H1 (cell line): ENCODE data around the gene SLC25A48. TPM values are rescaled to one million over a fixed set of nuclear protein-coding genes. Genes with fewer than 3 reads are reported as not detected.

Experiments
- CTCF ChIA-PET: fragments of 300-600 bp; sonication (Branson Sonifier 250); formaldehyde crosslinking; loops from one replicate; lab custom pipeline; 2021; ENCODE audit not compliant: partially characterized antibody; lab: Charles Lee
- POLR2A ChIA-PET: fragments of 300-600 bp; sonication (Branson Sonifier 250); formaldehyde crosslinking; loops from one replicate; lab custom pipeline; 2021; ENCODE audit warnings: inconsistent platforms; ENCODE audit not compliant: partially characterized antibody; lab: Charles Lee
- DNase-seq, 2 experiments: peaks; one replicate each; pipeline versions ENCODE4 v3.0.0 to v3.0.0-alpha.2; 2010 to 2022; ENCODE audit warnings: low spot score in 2 of 2, low read depth in 1 of 2, mixed read lengths in 1 of 2
- FAIRE-seq: peaks from 2 replicates; lab custom pipeline; 2011; peaks lifted over from hg19 to GRCh38; lab: Jason Lieb, UNC
- H2AFZ ChIP-seq: 2 replicates; pipeline ENCODE4 v1.8.1; 2012; ENCODE audit warnings: low read length, inconsistent platforms
- H2AK5ac ChIP-seq: 2 replicates; pipeline ENCODE4 v1.6.1; 2013; ENCODE audit warnings: low read depth, low read length
- H2BK120ac ChIP-seq: replicated peaks from 2 replicates; pipeline ENCODE3; 2013; ENCODE audit warnings: low read depth, low read length, inconsistent platforms
- H2BK12ac ChIP-seq: 2 replicates; pipeline ENCODE4 v1.6.1; 2013; ENCODE audit warnings: low read depth, low read length
- H2BK15ac ChIP-seq: 2 replicates; pipeline ENCODE4 v1.6.1; 2013; ENCODE audit warnings: low read length
- H2BK20ac ChIP-seq: 2 replicates; pipeline ENCODE4 v1.6.1; 2013; ENCODE audit warnings: low read length
- H2BK5ac ChIP-seq: 2 replicates; pipeline ENCODE4 v1.6.1; 2013; ENCODE audit warnings: low read depth, low read length
- H3K14ac ChIP-seq: 2 replicates; pipeline ENCODE4 v1.6.1; 2013; ENCODE audit warnings: inconsistent platforms; ENCODE audit not compliant: insufficient read length
- H3K18ac ChIP-seq: 2 replicates; pipeline ENCODE4 v1.6.1; 2013; ENCODE audit warnings: low read length; ENCODE audit errors: extremely low read depth
- H3K23ac ChIP-seq: 2 replicates; pipeline ENCODE4 v1.6.1; 2013; ENCODE audit warnings: inconsistent platforms; ENCODE audit not compliant: insufficient read length
- H3K23me2 ChIP-seq: 2 replicates; pipeline ENCODE4 v1.6.1; 2013; ENCODE audit warnings: low read depth, low read length
- H3K27ac ChIP-seq: 2 replicates; pipeline ENCODE4 v1.6.1; 2011; ENCODE audit warnings: low read depth, low read length, inconsistent platforms
- H3K27me3 ChIP-seq, 4 experiments: replicated peaks in 1 of 4; 1 replicate in 1 of 4; 2 replicates in 3 of 4; pipeline versions ENCODE4 v1.6.1 to v1.8.1; 2011 to 2013; ENCODE audit warnings: low read length in 3 of 4, mild to moderate bottlenecking in 3 of 4, inconsistent platforms in 2 of 4, mixed read lengths in 2 of 4, moderate library complexity in 1 of 4; ENCODE audit not compliant: control insufficient read depth in 3 of 4, insufficient read depth in 3 of 4; ENCODE audit errors: extremely low read depth in 1 of 4
- H3K36me3 ChIP-seq, 4 experiments: 2 replicates each; pipeline versions ENCODE4 v1.6.1 to v1.8.1; 2011 to 2013; ENCODE audit warnings: mild to moderate bottlenecking in 4 of 4, low read length in 3 of 4, moderate library complexity in 2 of 4, control low read depth in 1 of 4, inconsistent platforms in 1 of 4; ENCODE audit not compliant: insufficient read depth in 4 of 4, control insufficient read depth in 2 of 4
- H3K4ac ChIP-seq: replicated peaks from 2 replicates; pipeline ENCODE3; 2013; ENCODE audit warnings: low read length, low read depth, mixed read lengths, inconsistent platforms; ENCODE audit not compliant: insufficient read length
- H3K4me1 ChIP-seq, 4 experiments: replicated peaks in 1 of 4; 1 replicate in 1 of 4; 2 replicates in 3 of 4; pipeline versions ENCODE4 v1.6.1 to v1.8.1; 2011 to 2013; ENCODE audit warnings: low read length in 3 of 4, inconsistent platforms in 2 of 4, mixed read lengths in 1 of 4; ENCODE audit not compliant: insufficient read depth in 4 of 4, control insufficient read depth in 3 of 4
- H3K4me2 ChIP-seq, 2 experiments: 2 replicates each; pipeline versions ENCODE4 v1.6.1 to v1.8.1; 2011 to 2013; ENCODE audit warnings: low read depth in 2 of 2, low read length in 2 of 2, control low read depth in 1 of 2, inconsistent platforms in 1 of 2, mild to moderate bottlenecking in 1 of 2; ENCODE audit not compliant: insufficient read depth in 1 of 2
- H3K4me3 ChIP-seq, 4 experiments: fragments of 200-600, 300-600 bp in 1 of 4; sonication (generic), shearing (Covaris generic), sonication (Bioruptor Twin) in 1 of 4; 2 replicates each; pipeline versions ENCODE4 v1.5.1 to v1.8.1; 2011 to 2016; ENCODE audit warnings: low read length in 4 of 4, low read depth in 3 of 4, control low read depth in 2 of 4, inconsistent platforms in 2 of 4, mild to moderate bottlenecking in 2 of 4, mixed read lengths in 1 of 4, moderate library complexity in 1 of 4; ENCODE audit not compliant: insufficient read depth in 2 of 4; ENCODE audit errors: extremely low read depth in 1 of 4
- H3K56ac ChIP-seq: replicated peaks from 2 replicates; pipeline ENCODE3; 2013; ENCODE audit warnings: low read depth, mild to moderate bottlenecking, mixed read lengths, low read length, inconsistent platforms; ENCODE audit not compliant: insufficient read length
- H3K79me1 ChIP-seq: 2 replicates; pipeline ENCODE4 v1.6.1; 2013; ENCODE audit warnings: low read depth, low read length, control low read depth
- H3K79me2 ChIP-seq, 2 experiments: 2 replicates each; pipeline versions ENCODE4 v1.6.1 to v1.8.1; 2012 to 2013; ENCODE audit warnings: low read length in 2 of 2, mild to moderate bottlenecking in 2 of 2, inconsistent platforms in 1 of 2; ENCODE audit not compliant: insufficient read depth in 2 of 2, control insufficient read depth in 1 of 2
- H3K9ac ChIP-seq, 4 experiments: replicated peaks in 1 of 4; 1 replicate in 1 of 4; 2 replicates in 3 of 4; pipeline versions ENCODE4 v1.6.1 to v1.8.1; 2011 to 2013; ENCODE audit warnings: low read depth in 3 of 4, low read length in 3 of 4, control low read depth in 2 of 4, mild to moderate bottlenecking in 2 of 4, moderate library complexity in 2 of 4, inconsistent platforms in 1 of 4; ENCODE audit errors: extremely low read depth in 1 of 4
- H3K9me3 ChIP-seq, 2 experiments: 2 replicates each; pipeline versions ENCODE4 v1.6.1 to v1.8.1; 2012 to 2013; ENCODE audit warnings: mild to moderate bottlenecking in 2 of 2, moderate library complexity in 2 of 2, control low read depth in 1 of 2, inconsistent platforms in 1 of 2, low read depth in 1 of 2, low read length in 1 of 2, mixed read lengths in 1 of 2; ENCODE audit not compliant: insufficient read depth in 2 of 2
- H4K20me1 ChIP-seq, 2 experiments: replicated peaks in 1 of 2; 2 replicates each; pipeline versions ENCODE3 to v1.8.1; 2011 to 2013; ENCODE audit warnings: inconsistent platforms in 2 of 2, low read length in 2 of 2, mild to moderate bottlenecking in 1 of 2; ENCODE audit not compliant: insufficient read depth in 2 of 2, control insufficient read depth in 1 of 2
- H4K5ac ChIP-seq: 2 replicates; pipeline ENCODE4 v1.6.1; 2013; ENCODE audit warnings: low read length, low read depth, mixed read lengths, inconsistent platforms; ENCODE audit not compliant: insufficient read length
- H4K8ac ChIP-seq: 2 replicates; pipeline ENCODE4 v1.8.0; 2013; ENCODE audit warnings: mild to moderate bottlenecking, moderate library complexity, low read length, inconsistent platforms; ENCODE audit not compliant: insufficient read depth; ENCODE audit errors: extremely low read depth
- H4K91ac ChIP-seq: replicated peaks from 2 replicates; pipeline ENCODE3; 2013; ENCODE audit warnings: low read length, mixed read lengths, inconsistent platforms; ENCODE audit not compliant: insufficient read length
- ATF2 ChIP-seq: IDR thresholded peaks from 2 replicates; pipeline ENCODE4 v1.6.1; 2012; ENCODE audit warnings: low read length, inconsistent platforms
- BACH1 ChIP-seq: IDR thresholded peaks from 2 replicates; pipeline ENCODE4 v1.6.1; 2012; ENCODE audit warnings: low read length, improper control_type of control experiment
- CTBP2 ChIP-seq: IDR thresholded peaks from 2 replicates; pipeline ENCODE4 v1.7.0; 2011; ENCODE audit warnings: borderline replicate concordance, mild to moderate bottlenecking, moderate library complexity, mixed read lengths, low read length; ENCODE audit not compliant: insufficient read depth, insufficient read length
- JUND ChIP-seq: IDR thresholded peaks from 2 replicates; pipeline ENCODE4 v1.6.1; 2011; ENCODE audit warnings: mild to moderate bottlenecking, improper control_type of control experiment, low read length
- KDM1A ChIP-seq: fragments of 200-600, 300-600 bp; sonication (generic); IDR thresholded peaks from 2 replicates; pipeline ENCODE4 v1.7.1; 2016; ENCODE audit warnings: mild to moderate bottlenecking, low read length, borderline replicate concordance
- KDM4A ChIP-seq: IDR thresholded peaks from one replicate; pipeline ENCODE4 v1.7.1; 2012; ENCODE audit warnings: low read depth, mild to moderate bottlenecking, moderate library complexity, low read length, inconsistent platforms; ENCODE audit not compliant: severe bottlenecking
- SIX5 ChIP-seq: IDR thresholded peaks from 2 replicates; pipeline ENCODE4 v1.6.1; 2011; ENCODE audit warnings: mild to moderate bottlenecking, low read depth, low read length
- TBP ChIP-seq: IDR thresholded peaks from 2 replicates; pipeline ENCODE4 v1.6.1; 2011; ENCODE audit warnings: low read depth, low read length, improper control_type of control experiment
- ZNF274 ChIP-seq: IDR thresholded peaks from 2 replicates; pipeline ENCODE4 v1.7.0; 2012; ENCODE audit warnings: low read length, borderline replicate concordance; ENCODE audit errors: extremely low read depth
- whole genome bisulfite sequencing, 2 experiments: shearing (Covaris generic) in 1 of 2; methylation state at CpG; one replicate each; pipeline versions ENCODE4 v1.1.6 to v1.1.7; 2013 to 2015; ENCODE audit warnings: low lambda C conversion rate in 2 of 2, mixed read lengths in 2 of 2, inconsistent platforms in 1 of 2, low coverage in 1 of 2, missing lambda C conversion rate in 1 of 2; ENCODE audit not compliant: insufficient replicate concordance in 2 of 2, insufficient coverage in 1 of 2, insufficient read length in 1 of 2; ENCODE audit errors: extremely low coverage in 1 of 2, missing lambda C conversion rate in 1 of 2; 5-methylcytosine and 5-hydroxymethylcytosine counted together
- polyA plus RNA-seq, 7 experiments: library from polyadenylated mRNA; depleted of rRNA in 3 of 7; stranded (reverse) in 5 of 7; unstranded in 2 of 7; fragments of >200 nt in 5 of 7; fragments of 200-250 nt in 2 of 7; gene quantifications; 1 replicate in 5 of 7; 2 replicates in 1 of 7; 4 replicates in 1 of 7; pipeline versions ENCODE4 v1.2.1 to v1.2.3, GENCODE V29; 2011 to 2013; ENCODE audit warnings: missing spikeins in 2 of 7, mixed read lengths in 2 of 7
- total RNA-seq: library from RNA; stranded (reverse); fragmentation: NEBNext Ultra II Directional; extraction: Animal tissue kit (Norgen Biotek cat#: 25700); gene quantifications from 2 replicates; pipeline ENCODE4 v1.2.1, GENCODE V29; 2021
- TF ChIP-seq, protein P1 (sequence below): IDR thresholded peaks from 2 replicates; pipeline ENCODE4 v1.6.1; 2012; ENCODE audit warnings: inconsistent platforms
- TF ChIP-seq, protein P2 (sequence below): IDR thresholded peaks from 2 replicates; pipeline ENCODE4 v1.6.1; 2011; ENCODE audit warnings: low read depth, mild to moderate bottlenecking, low read length; ENCODE audit not compliant: insufficient read depth

The SLC25A48 gene
- total and polyA plus RNA-seq, 2 of the 8 experiments (the other 6 are each of a cell fraction or from before 2014, with no cell fraction given) = 1.3 to 1.8 TPM

GRCh38 chr5:135814316-135814715, 20.1 kb upstream of the SLC25A48 start:
- POLR2A ChIA-PET = no interaction called here
- CTCF ChIA-PET = interaction anchor here (1.4 kb wide), 1 partner anchor 16 kb away, joined by 3 read pairs; no protein-coding TSS in a partner anchor
- H3K9ac ChIP-seq = no peak overlapping the region
- TF ChIP-seq, protein P1, sequence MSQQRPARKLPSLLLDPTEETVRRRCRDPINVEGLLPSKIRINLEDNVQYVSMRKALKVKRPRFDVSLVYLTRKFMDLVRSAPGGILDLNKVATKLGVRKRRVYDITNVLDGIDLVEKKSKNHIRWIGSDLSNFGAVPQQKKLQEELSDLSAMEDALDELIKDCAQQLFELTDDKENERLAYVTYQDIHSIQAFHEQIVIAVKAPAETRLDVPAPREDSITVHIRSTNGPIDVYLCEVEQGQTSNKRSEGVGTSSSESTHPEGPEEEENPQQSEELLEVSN = no peak
- TF ChIP-seq, protein P2, sequence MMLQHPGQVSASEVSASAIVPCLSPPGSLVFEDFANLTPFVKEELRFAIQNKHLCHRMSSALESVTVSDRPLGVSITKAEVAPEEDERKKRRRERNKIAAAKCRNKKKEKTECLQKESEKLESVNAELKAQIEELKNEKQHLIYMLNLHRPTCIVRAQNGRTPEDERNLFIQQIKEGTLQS = no peak
- TF ChIP-seq SIX5 (no peak), ZNF274 (no peak), CTBP2 (no peak), TBP (no peak), KDM4A (no peak), BACH1 (no peak), ATF2 (no peak), JUND (no peak), KDM1A (no peak)

More at GRCh38 chr5:135814316-135814715, 20.1 kb upstream of the SLC25A48 start:
- no peaks in the 10 kb centered on the region for H3K27me3 ChIP-seq
- H3K18ac ChIP-seq = no peak overlapping the region
- DNase-seq (no peak), FAIRE-seq (no peak)
- no peaks in the 10 kb centered on the region for H4K20me1 ChIP-seq
- WGBS, 2 experiments = 92% methylated on average over 3 of the region's 3 CpGs; no CpG with 5 or more reads in 1 of the 2 experiments
- no peak overlapping the region for H3K56ac ChIP-seq
- no peaks in the 10 kb centered on the region for H3K4me1 ChIP-seq
- no peak overlapping the region for H2AFZ ChIP-seq
- H2AK5ac ChIP-seq = no peak overlapping the region
- 0 out of 4 replicates have a peak, but pooled peaks cover 3% of the 10 kb centered on the region in 2 experiments for H3K9me3 ChIP-seq
- H3K23ac ChIP-seq = no peak overlapping the region
- no peak overlapping the region for H2BK12ac ChIP-seq
- H2BK15ac ChIP-seq = peak overlapping the region; percentile 61; the same call in 1 of the 2 replicates
- no peak overlapping the region for H3K4ac ChIP-seq
- H2BK20ac ChIP-seq = no peak overlapping the region
- H3K14ac ChIP-seq = no peak overlapping the region
- no peaks in the 10 kb centered on the region for H3K79me2 ChIP-seq
- H4K5ac ChIP-seq = no peak overlapping the region
- H2BK120ac ChIP-seq = no peak overlapping the region
- H3K79me1 ChIP-seq = no peaks in the 10 kb centered on the region
- H3K36me3 ChIP-seq = no peaks in the 10 kb centered on the region
- H4K91ac ChIP-seq = no peak overlapping the region
- no peak overlapping the region for H3K27ac ChIP-seq
- H3K4me2 ChIP-seq = no peak overlapping the region
- no peaks in the 10 kb centered on the region for H3K23me2 ChIP-seq
- H2BK5ac ChIP-seq = no peak overlapping the region
- H3K4me3 ChIP-seq = no peak overlapping the region
- no peak overlapping the region for H4K8ac ChIP-seq
